ENCODE results near the gene FBXO31.

The FBXO31 gene

DNA sequence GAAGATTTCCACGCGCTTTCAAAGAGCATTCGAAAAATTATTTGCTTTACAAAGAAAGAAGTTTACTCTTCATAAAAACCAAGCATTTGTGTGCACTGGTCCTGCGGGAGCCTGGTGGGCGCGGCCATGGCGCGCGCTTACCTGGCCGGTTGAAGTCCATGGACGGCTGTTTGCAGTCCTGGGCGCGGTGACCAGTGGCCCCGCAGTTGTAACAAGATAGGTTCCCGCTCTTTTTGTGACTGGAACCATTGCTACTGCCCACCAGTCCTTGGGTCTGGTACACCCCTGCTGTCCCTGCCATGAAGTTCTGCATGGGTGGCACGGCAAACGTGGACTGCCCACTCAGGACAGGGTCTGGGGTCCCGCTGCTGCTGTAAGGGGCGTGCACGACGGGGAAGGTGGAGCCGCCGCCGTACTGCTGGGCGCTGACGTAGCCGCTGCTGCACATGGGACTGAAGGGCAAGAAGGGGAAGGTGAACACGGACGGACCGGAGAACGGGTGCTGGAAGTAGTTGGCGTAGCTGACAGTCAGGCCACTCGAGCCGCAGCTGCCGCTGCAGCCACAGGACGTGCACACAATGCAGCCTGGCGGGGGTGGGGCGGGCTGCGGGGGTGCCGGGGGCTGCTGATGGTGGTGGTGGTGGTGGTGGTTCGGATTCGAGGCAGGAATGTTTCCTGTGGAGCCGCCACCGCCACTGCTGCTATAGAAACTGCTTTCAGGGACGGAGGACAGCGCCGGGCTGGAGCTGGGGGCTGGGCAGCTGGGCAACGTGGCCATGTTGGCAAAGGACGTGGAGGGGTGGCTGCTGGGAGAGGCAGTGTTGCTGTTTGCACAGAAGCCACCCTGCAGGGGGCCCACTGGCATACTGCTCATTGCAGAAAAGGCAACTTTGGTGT is 28.0 kb upstream of the FBXO31 start:
- H3K4me3 ChIP-seq (ENCODE audit: control insufficient read depth, low read depth, low read length) = no peak overlapping the region
- TF ChIP-seq, protein P1, sequence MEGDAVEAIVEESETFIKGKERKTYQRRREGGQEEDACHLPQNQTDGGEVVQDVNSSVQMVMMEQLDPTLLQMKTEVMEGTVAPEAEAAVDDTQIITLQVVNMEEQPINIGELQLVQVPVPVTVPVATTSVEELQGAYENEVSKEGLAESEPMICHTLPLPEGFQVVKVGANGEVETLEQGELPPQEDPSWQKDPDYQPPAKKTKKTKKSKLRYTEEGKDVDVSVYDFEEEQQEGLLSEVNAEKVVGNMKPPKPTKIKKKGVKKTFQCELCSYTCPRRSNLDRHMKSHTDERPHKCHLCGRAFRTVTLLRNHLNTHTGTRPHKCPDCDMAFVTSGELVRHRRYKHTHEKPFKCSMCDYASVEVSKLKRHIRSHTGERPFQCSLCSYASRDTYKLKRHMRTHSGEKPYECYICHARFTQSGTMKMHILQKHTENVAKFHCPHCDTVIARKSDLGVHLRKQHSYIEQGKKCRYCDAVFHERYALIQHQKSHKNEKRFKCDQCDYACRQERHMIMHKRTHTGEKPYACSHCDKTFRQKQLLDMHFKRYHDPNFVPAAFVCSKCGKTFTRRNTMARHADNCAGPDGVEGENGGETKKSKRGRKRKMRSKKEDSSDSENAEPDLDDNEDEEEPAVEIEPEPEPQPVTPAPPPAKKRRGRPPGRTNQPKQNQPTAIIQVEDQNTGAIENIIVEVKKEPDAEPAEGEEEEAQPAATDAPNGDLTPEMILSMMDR (conservative IDR thresholded peaks at IDR 0.05; ENCODE audit: control insufficient read depth, insufficient read depth, low read depth, low read length) = no peak
- DNase-seq (ENCODE audit: low read depth) = no peak

DNA sequence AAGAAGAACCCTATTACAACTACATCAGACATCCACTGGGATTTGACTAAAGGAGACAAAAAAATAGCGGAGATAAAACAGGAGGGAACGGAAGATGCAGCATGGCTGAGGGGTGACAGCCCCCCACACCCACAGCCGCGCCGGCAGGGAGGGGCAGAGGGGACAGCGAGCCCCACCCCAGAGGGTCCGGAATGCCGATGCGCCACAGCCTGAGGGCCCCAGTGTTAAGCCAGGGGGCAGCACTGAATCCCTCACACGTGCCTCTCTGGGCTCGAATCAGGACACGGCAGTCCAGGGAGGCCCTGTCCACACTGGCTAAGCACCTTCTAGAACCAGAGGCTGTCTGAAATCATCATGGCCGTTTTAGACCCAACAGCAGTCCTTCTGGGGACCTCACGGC is 27.4 kb upstream of the FBXO31 start:
- no peak overlapping the region for H3K4me3 ChIP-seq (ENCODE audit: control insufficient read depth, low read depth, low read length)
- TF ChIP-seq, protein P1 (conservative IDR thresholded peaks at IDR 0.05; ENCODE audit: control insufficient read depth, insufficient read depth, low read depth, low read length) = no peak
- DNase-seq (ENCODE audit: low read depth) = no peak

DNA sequence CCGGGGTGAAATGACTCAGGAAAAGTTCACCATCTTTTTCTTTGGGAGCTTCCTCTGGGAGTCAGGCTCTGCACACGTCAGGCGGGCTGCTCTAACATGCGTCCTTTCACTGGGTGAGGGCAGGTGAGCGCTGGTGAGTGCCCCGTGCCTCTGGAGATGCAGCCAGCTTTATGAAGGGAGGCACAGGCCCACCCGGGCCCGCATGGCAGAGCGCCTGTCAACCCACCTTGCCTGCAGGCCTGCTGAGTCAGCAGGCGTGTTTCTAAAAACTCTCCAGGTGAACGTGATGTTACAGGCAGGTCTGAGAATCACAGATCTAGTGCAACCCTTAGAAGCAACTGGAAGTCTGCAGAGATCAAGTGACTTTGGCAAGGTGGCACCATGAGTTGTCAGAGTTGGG is 27.0 kb upstream of the FBXO31 start:
- no peak overlapping the region for H3K4me3 ChIP-seq (ENCODE audit: control insufficient read depth, low read depth, low read length)
- TF ChIP-seq, protein P1 (conservative IDR thresholded peaks at IDR 0.05; ENCODE audit: control insufficient read depth, insufficient read depth, low read depth, low read length) = no peak
- DNase-seq (ENCODE audit: low read depth) = no peak

DNA sequence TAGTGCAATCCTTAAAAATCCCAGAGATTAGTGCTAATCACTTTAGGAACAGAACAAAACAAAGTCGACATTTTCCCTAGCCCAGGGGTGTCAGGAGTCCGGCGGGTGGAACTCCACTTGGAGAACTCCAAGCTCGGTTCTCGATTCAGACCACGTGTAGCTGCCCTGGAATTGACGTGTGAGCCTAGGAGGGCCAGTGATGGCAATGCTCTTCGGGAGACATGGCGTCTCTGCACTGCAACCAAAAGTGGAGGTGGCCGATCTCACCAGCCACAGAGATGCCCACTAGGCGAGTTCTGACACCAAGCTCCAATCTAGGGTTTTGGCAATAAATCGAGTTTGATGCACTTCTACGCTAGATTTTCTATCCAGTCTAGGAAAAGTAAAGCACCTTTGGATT is 26.2 kb upstream of the FBXO31 start:
- no peak for DNase-seq (ENCODE audit: low read depth)
- H3K4me3 ChIP-seq (ENCODE audit: control insufficient read depth, low read depth, low read length) = no peak overlapping the region
- TF ChIP-seq, protein P1 (conservative IDR thresholded peaks at IDR 0.05; ENCODE audit: control insufficient read depth, insufficient read depth, low read depth, low read length) = no peak

DNA sequence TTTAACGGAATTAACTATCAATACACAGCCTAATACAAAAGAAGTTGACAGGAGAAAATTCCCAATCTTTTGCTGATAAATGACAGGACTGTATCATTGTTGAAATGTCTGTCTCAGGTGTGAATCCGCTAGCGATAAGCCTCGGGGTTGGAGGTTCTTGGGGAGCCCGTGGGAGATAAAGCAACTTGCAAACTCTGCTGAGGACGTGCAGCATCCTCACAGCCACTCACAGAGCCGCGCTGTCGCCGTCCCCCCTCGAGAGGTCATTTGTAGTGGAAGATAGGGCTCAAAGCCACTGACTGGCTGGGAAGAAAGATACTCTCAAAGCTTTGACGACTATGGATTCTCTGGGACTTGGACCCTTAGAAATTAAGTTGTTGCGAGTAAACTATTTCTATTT is 25.6 kb upstream of the FBXO31 start:
- DNase-seq (ENCODE audit: low read depth) = no peak
- TF ChIP-seq, protein P1 (conservative IDR thresholded peaks at IDR 0.05; ENCODE audit: control insufficient read depth, insufficient read depth, low read depth, low read length) = no peak
- H3K4me3 ChIP-seq (ENCODE audit: control insufficient read depth, low read depth, low read length) = no peak overlapping the region

DNA sequence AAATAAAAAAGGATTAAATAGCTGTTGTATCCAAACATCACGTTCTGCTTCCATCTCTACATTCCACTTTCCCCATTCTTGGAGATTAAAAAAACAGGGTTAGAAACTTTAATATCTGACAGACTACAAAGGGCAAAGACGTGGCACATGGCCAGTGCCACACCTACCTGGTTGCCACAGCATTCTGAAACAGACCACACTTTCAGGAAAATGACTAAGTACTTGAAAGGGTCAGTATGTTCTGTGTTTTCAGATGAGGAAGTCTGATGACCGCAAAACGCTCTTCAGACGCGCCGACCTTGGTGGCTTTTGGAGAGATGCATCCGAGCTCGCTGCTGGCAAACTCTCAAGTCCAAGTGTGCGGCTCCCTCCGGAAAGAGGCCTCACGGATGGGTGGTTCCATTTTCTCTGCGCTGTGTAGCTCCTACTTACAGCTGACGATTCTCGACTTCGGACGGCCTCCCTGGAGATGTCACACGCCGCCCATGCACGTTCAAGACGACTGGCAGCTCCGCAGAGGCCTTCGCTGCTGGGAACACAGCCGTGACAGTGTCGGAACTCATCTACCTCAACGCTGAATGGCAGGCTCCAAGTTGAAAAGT is 24.0 kb upstream of the FBXO31 start:
- DNase-seq (ENCODE audit: low read depth) = peak; percentile 35
- H3K4me3 ChIP-seq (ENCODE audit: control insufficient read depth, low read depth, low read length) = no peak overlapping the region
- TF ChIP-seq, protein P1 (conservative IDR thresholded peaks at IDR 0.05; ENCODE audit: control insufficient read depth, insufficient read depth, low read depth, low read length) = no peak

Data from fibroblast of mammary gland (primary cell).